GM19395 (cell line): Measurements from ENCODE around the gene NADSYN1.
A peak's percentile ranks its signal among the peaks of the same experiment; 100 is the strongest.

Experiments used
- ATAC-seq: cut with Tn5 transposase; IDR thresholded peaks from one replicate; pipeline ENCODE4 v1.9.1; 2021; ENCODE audit warnings: mild to moderate bottlenecking, moderate library complexity; ENCODE audit not compliant: unreplicated experiment

NADSYN1 gene

GRCh38 chr11:71450939-71451338 lies 2.1 kb upstream of the NADSYN1 start:
- ATAC-seq: no peak

- ATAC-seq: no peak
Measured at GRCh38 chr11:71451596-71452198, 1.3 kb upstream of the NADSYN1 start.

GRCh38 chr11:71452199-71453036 lies 585 bp upstream of the NADSYN1 start:
- peak; percentile 1 for ATAC-seq

DNA sequence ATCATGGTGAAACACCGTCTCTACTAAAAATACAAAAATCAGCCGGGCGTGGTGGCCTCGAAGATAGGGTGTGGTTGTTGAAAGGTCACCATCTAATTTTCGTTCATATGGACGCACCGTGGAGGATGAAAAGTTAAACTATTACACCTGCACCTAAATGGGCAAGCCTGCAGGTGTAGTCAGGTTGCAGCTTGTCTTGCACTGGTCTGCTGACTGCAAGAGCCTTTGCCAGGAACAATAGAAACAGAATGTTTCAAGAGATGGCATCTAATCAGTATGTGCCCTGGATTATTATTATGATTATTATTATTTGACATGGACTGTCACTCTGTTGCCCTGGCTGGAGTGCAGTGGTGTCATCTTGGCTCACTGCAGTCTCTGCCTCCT lies 908 bp downstream of the NADSYN1 start:
- ATAC-seq: no peak

DNA sequence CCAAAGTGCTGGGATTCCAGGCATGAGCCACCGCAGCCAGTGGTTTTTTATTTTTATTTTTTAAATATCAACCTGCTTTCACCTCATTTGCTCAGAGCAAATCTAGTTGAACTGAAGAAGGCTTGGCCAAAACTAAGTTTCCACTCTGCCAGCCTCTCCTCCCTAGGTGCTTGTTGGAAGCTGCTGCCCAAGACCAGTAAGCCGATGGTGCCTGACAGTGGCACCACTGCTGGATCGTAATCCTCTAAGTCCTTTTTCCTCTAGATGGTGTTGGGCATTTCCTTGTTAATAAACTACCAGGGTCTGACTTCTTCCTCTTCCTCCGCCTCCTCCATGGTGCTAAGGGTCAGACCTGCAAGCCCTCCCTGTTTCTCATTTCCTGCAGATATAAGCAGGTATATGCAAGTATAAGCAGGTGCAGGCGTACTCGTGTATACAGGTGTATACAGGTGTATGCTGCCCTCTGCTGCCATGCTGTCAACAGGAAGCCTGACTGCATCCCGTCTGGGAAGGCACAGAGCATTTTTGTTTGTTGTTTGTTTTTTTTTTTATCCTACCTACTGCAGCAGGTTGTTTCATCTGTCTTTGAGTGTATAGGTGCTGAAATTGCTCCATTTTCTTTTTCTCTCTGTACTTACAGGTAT lies 1.6 kb downstream of the NADSYN1 start:
- ATAC-seq: no peak

GRCh38 chr11:71456294-71456693 lies 3.3 kb downstream of the NADSYN1 start:
- no peak for ATAC-seq

DNA sequence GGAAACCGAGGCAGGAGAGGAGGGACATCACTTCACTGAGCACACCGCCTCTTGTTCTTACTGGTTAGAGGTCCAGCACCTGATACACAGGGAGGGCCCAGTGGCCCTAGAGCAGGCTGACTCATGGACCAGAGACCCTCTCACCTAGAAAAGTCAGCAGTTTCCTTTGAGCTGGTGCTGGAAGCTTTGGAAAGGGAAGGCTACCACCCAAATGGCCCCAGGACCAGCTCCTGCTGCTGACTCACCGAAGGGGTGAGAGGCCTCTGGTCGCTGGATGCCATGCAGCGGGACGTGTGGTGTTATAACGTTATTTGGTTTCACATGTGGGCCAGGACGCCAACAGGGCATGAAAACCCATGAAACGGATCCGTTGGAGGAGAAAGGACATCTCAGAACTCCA lies 3.8 kb downstream of the NADSYN1 start:
- no peak for ATAC-seq

GRCh38 chr11:71458146-71459070 lies 5.4 kb downstream of the NADSYN1 start:
- no peak for ATAC-seq

DNA sequence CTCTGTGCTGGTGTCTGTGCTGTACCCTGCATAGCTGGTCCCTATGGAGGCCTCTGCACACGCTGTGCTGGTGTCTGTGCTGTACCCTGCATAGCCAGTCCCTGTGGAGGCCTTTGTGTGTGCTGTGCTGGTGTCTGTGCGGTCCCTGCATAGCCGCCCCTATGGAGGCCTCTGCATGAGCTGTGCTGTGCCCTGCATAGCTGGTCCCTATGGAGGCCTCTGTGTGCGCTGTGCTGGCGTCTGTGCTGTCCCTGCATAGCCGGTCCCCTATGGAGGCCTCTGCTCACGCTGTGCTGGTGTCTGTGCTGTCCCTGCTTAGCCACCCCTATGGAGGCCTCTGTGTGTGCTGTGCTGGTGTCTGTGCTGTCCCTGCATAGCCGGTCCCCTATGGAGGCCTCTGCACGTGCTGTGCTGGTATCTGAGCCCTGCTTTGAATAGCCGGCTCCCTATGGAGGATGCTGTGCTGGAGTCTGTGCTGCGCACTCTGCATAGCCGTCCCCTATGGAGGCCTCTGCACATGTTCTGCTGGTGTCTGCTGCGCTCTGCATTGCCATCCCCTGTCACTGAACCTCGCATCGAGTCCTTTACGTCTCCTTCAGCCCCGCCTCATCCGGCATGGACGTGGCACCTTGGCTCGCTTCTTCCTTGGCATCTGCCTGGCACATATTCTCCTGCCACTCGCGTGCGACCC lies 6.2 kb downstream of the NADSYN1 start:
- no peak for ATAC-seq

DNA sequence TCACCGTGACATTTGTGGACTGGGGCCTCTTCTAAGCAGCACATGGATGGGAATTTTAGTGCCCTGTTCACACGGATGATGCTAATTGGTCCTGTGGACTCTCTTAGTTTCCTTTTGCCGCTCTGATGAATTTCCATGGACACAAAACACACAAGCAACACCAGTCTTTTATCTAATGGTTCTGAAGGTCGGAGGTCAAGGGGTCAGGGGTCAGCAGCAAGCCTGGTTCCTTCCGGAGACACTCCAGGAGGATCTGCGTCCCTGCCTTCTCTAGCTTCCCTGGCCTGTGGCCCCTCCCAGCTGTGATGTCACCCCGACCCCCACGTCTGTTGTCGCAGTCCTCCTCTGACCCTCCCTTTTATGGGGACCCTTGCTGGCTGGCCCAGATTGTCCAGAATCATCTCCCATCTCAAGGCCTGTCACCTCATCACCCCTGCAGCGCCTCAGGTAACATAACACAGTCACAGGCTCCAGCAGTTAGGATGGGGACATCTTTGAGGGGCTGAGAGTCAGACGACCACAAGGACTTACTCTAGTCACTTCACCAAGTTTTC lies 6.8 kb downstream of the NADSYN1 start:
- no peak for ATAC-seq

DNA sequence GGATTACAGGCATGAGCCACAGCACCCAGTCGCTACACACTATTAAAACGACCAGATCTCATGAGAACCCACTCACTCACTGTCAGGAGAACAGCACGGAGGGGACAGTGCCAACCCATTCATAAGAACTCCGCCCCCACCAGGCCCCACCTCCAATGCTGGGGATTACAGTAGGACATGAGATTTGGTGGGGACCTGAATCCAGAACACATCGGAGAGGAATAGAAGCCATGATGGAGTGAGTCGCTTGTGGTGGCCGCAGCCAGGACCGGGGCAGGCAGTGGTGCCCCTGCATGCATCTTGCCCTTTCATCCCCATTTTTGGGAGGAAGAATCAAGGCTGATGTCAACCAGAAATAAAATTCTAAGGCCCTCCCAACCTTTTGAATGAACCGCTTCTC lies 8.7 kb downstream of the NADSYN1 start:
- no peak for ATAC-seq

DNA sequence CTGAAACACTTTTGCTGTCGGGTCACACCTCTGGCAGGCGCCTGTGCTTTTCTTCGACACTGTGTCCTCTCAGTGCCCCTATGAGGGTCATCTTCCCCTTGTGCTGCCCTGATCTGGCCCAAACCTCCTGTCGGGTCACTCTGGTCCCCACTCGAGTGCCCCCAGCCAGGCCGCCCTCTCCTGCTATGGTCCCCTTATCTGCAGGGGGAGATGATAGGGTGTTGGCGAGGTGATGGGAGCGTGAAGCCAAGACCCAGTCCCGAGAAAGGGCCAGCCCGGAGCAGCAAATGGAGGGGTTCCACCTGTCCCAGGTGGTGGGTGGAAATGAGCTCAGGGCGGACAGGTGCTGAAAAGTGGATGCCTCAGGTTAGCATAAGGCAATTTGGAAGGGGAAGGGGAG lies 9.7 kb downstream of the NADSYN1 start:
- no peak for ATAC-seq

DNA sequence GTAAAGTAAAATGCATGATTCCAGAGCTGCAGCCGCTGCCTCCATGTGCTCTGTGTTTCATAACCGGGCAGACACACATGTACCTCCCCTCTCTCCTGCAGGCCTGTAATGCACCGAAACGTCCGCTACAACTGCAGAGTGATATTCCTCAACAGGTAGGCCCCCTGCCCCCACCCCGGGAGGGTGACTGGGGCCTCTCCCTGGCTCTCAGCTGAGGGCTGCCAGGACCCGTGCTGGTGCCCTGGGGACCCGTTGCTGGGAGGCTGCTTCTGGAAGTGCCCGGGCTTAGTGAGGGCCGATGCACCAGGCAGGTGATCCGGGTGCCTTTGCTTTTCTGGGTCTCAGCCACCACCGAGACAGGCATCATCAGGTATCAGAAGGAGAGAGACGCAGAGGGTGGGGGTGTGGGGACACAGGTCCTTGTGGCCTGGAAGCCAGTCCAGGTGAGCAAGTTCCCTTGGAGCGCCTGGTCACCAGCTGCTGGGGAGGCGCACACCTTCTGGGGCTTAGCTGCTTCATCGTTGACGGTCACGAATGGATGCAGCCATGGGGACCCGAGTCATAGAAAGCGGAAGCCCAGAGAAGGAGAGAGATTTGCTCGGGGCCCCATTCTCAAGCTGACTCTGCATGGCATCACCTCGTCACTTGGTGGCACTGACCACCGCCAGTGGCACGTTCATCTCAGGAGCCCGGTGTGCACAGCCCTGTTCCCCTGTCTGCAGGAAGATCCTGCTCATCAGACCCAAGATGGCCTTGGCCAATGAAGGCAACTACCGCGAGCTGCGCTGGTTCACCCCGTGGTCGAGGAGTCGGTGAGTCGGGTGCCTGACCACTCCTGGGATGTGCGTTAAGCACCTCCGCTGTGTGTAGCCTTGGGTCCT lies 10.6 kb downstream of the NADSYN1 start:
- no peak for ATAC-seq

- no peak for ATAC-seq
Measured at GRCh38 chr11:71465054-71465453, 12.1 kb downstream of the NADSYN1 start.

- no peak for ATAC-seq
Measured at GRCh38 chr11:71466358-71466757, 13.4 kb downstream of the NADSYN1 start.

- ATAC-seq: no peak
Measured at GRCh38 chr11:71467164-71467563, 14.2 kb downstream of the NADSYN1 start.

DNA sequence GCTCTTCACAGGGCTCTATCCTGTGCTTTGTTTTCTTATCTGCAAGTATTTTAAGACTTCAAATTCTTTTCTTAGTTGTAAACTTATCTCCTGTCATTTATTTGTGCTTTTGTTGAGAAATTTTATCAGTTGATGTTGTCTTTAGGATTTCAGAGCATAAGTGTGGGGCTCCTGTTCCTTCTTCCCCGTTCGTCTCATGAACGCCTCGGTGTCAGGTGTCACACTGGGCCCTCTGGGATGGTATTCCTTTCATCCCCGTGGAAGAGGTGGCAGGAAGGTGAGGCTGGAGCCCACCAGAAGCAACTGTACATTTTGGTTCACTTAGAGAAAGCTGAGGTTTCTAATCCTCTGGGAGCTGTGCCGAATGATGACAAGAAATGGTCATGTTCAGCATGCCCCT lies 17.9 kb downstream of the NADSYN1 start:
- ATAC-seq: no peak

GRCh38 chr11:71472357-71472885 lies 19.4 kb downstream of the NADSYN1 start:
- ATAC-seq: no peak
